Ishikawa (cell line): ENCODE data around the gene TMEM165.

ENCODE experiments used
- CEBPB ChIP-seq: IDR thresholded peaks from 2 replicates; pipeline ENCODE4 v1.6.1; 2012
- CREB1 ChIP-seq: IDR thresholded peaks from 2 replicates; pipeline ENCODE4 v1.6.1; 2012; ENCODE audit warnings: low read depth
- EGR1 ChIP-seq: IDR thresholded peaks from 2 replicates; pipeline ENCODE4 v1.6.1; 2012
- EP300 ChIP-seq: IDR thresholded peaks from 2 replicates; pipeline ENCODE4 v1.6.1; 2012; ENCODE audit warnings: borderline replicate concordance
- FOXM1 ChIP-seq: IDR thresholded peaks from 2 replicates; pipeline ENCODE4 v1.6.1; 2012; ENCODE audit warnings: low read depth, borderline replicate concordance
- NFIC ChIP-seq: IDR thresholded peaks from 2 replicates; pipeline ENCODE4 v1.6.1; 2012
- RAD21 ChIP-seq: IDR thresholded peaks from 2 replicates; pipeline ENCODE4 v1.6.1; 2012; ENCODE audit warnings: low read depth
- TAF1 ChIP-seq: IDR thresholded peaks from 2 replicates; pipeline ENCODE4 v1.6.1; 2012; ENCODE audit warnings: low read depth, mild to moderate bottlenecking
- TCF12 ChIP-seq: IDR thresholded peaks from 2 replicates; pipeline ENCODE4 v1.6.1; 2012; ENCODE audit warnings: low read depth
- TEAD4 ChIP-seq: IDR thresholded peaks from 2 replicates; pipeline ENCODE4 v1.6.1; 2012
- YY1 ChIP-seq: IDR thresholded peaks from 2 replicates; pipeline ENCODE4 v1.6.1; 2012; ENCODE audit warnings: low read depth
- ZBTB7A ChIP-seq: IDR thresholded peaks from 2 replicates; pipeline ENCODE4 v1.6.1; 2012; ENCODE audit warnings: low read depth
- TF ChIP-seq, protein P1 (sequence below): IDR thresholded peaks from 2 replicates; pipeline ENCODE4 v1.6.1; 2012; ENCODE audit warnings: low read depth, mild to moderate bottlenecking
- TF ChIP-seq, protein P2 (sequence below): IDR thresholded peaks from 2 replicates; pipeline ENCODE4 v1.6.1; 2012
- TF ChIP-seq, protein P3 (sequence below): IDR thresholded peaks from 2 replicates; pipeline ENCODE4 v1.6.1; 2012

TMEM165 gene

DNA sequence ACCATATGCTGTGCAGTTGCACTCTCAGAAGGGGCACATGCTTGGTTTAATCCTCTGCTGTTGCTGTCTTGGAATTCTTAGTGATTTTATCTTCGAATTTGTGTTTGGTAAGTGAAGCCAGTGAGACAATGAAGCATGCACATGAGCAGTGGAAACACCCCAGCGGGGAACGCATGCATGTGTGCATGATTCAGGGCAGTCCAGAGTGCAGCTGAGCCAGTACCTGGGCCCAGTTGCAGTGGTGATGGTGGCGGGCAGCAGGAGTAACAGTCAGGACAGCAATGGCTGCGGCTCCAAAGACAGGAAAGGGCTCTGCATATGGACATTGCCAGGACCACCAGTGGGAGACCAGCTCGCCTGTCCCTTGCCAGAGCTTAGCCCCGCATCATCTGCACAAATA lies 14.3 kb upstream of the TMEM165 start:
- TF ChIP-seq, protein P1, sequence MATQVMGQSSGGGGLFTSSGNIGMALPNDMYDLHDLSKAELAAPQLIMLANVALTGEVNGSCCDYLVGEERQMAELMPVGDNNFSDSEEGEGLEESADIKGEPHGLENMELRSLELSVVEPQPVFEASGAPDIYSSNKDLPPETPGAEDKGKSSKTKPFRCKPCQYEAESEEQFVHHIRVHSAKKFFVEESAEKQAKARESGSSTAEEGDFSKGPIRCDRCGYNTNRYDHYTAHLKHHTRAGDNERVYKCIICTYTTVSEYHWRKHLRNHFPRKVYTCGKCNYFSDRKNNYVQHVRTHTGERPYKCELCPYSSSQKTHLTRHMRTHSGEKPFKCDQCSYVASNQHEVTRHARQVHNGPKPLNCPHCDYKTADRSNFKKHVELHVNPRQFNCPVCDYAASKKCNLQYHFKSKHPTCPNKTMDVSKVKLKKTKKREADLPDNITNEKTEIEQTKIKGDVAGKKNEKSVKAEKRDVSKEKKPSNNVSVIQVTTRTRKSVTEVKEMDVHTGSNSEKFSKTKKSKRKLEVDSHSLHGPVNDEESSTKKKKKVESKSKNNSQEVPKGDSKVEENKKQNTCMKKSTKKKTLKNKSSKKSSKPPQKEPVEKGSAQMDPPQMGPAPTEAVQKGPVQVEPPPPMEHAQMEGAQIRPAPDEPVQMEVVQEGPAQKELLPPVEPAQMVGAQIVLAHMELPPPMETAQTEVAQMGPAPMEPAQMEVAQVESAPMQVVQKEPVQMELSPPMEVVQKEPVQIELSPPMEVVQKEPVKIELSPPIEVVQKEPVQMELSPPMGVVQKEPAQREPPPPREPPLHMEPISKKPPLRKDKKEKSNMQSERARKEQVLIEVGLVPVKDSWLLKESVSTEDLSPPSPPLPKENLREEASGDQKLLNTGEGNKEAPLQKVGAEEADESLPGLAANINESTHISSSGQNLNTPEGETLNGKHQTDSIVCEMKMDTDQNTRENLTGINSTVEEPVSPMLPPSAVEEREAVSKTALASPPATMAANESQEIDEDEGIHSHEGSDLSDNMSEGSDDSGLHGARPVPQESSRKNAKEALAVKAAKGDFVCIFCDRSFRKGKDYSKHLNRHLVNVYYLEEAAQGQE: no peak
- no peak for TF ChIP-seq NFIC
- TF ChIP-seq TEAD4: no peak
- TF ChIP-seq EGR1: no peak
- TF ChIP-seq TCF12: no peak
- no peak for TF ChIP-seq CREB1
- TF ChIP-seq EP300: no peak
- no peak for TF ChIP-seq CEBPB
- TF ChIP-seq, protein P2, sequence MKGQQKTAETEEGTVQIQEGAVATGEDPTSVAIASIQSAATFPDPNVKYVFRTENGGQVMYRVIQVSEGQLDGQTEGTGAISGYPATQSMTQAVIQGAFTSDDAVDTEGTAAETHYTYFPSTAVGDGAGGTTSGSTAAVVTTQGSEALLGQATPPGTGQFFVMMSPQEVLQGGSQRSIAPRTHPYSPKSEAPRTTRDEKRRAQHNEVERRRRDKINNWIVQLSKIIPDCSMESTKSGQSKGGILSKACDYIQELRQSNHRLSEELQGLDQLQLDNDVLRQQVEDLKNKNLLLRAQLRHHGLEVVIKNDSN: no peak
- TF ChIP-seq FOXM1: no peak
- no peak for TF ChIP-seq RAD21

DNA sequence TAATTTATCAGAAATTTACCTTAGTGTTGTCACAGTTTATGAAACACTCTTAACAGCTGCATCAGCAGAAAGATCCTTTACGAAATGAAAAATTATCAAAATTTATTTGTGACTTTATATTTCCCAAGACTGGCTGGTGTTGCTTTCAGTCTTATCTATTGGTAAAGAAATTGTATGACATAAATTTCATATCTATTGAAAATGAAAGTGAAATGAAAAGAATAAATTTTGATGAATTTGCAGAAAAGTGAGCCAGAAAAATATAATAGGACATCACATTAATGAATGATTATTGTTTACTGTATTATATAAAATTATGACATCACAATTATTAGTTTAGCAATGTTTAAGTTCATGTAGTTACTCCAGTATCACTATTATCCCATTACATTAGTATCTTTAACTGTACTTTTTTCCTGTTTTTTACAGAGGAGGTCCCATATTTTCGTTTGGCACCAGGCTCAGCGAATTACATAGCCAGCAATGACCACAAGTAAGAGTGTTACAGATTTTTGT lies 13.2 kb upstream of the TMEM165 start:
- TF ChIP-seq EP300: no peak

DNA sequence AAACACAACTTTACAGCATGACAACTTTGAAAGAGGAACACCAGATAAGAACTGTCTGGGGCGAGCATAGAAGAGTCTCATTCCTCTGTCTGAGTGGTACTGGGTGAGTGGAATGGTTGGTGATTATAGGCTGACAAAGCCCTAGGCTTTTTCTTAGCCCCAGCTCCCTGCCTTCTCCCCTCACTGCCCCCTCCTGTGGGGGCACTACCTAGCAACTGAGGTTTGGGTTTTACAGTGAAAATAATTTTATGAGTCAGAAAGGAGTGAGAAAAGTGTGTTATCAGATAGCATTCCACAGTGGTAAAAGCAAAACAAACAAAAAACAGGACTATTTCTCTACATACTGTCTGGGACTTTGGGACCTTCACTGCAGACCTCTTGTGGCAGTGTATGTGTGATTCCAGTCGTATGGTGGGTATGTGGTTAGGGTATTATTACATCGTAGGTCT lies 10.5 kb upstream of the TMEM165 start:
- TF ChIP-seq RAD21: no peak
- TF ChIP-seq YY1: no peak
- TF ChIP-seq, protein P2: no peak
- TF ChIP-seq ZBTB7A: no peak
- no peak for TF ChIP-seq CEBPB
- no peak for TF ChIP-seq CREB1
- TF ChIP-seq, protein P1: no peak
- no peak for TF ChIP-seq EGR1
- no peak for TF ChIP-seq NFIC
- TF ChIP-seq EP300: no peak
- TF ChIP-seq TAF1: no peak
- TF ChIP-seq FOXM1: no peak
- no peak for TF ChIP-seq TCF12
- TF ChIP-seq, protein P3, sequence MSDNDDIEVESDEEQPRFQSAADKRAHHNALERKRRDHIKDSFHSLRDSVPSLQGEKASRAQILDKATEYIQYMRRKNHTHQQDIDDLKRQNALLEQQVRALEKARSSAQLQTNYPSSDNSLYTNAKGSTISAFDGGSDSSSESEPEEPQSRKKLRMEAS: no peak
- no peak for TF ChIP-seq TEAD4

DNA sequence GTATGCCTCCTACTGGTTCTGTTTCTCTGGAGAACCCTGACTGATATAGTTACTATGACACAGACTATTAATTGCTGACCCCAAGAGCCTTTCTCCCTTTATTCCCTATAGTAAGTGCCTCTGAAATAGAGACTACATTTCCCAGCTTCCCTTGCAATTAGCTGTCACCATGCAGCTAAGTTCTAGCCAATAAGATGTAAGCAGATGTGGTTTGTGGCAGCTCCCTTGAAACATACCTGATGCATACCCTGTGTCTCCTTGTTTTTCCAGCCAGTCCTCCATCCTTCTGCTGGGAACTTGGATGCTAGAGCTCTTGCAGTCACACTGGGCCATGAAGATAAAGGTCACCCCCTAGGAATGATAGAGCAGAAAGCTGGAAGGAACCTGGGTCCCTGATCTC lies 9.7 kb upstream of the TMEM165 start:
- TF ChIP-seq CREB1 (0 out of 2 replicates have a peak, but pooled peaks have one; percentile 47), EGR1 (no peak)

DNA sequence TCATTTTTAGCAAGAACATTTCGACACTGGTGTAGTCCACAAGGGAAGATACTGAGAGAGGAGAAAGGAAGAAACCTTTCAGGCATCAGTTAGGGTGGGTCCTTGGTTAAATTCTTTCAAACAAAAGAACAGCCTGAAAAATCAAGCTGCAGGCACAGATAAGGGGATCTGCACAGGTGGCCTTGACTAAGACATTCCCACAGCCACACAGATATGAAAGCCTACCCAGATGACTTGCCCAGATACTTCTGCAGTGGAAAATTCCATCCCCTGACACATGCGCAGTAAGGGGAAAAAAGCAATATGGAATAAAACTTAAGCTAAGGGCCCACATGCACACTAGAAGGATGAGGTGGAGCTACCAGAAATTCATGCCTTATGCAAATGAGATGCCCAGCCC lies 8.9 kb upstream of the TMEM165 start:
- TF ChIP-seq TCF12 (no peak), CREB1 (no peak), TEAD4 (no peak), CEBPB (no peak), ZBTB7A (no peak), YY1 (no peak), EGR1 (no peak), EP300 (no peak), NFIC (no peak), FOXM1 (no peak), TAF1 (no peak)
- TF ChIP-seq, protein P1: no peak
